DMS153 treated with DMSO at 0.1 percent for 48 hours (cell line): Measurements from ENCODE around the gene TDRD1.
A peak's percentile ranks its signal among the peaks of the same experiment; 100 is the strongest.

Source experiments
- DNase-seq: peaks from one replicate; lab custom pipeline; 2025; ENCODE audit not compliant: unreplicated experiment; lab: John Stamatoyannopoulos, UW

The TDRD1 gene

DNA sequence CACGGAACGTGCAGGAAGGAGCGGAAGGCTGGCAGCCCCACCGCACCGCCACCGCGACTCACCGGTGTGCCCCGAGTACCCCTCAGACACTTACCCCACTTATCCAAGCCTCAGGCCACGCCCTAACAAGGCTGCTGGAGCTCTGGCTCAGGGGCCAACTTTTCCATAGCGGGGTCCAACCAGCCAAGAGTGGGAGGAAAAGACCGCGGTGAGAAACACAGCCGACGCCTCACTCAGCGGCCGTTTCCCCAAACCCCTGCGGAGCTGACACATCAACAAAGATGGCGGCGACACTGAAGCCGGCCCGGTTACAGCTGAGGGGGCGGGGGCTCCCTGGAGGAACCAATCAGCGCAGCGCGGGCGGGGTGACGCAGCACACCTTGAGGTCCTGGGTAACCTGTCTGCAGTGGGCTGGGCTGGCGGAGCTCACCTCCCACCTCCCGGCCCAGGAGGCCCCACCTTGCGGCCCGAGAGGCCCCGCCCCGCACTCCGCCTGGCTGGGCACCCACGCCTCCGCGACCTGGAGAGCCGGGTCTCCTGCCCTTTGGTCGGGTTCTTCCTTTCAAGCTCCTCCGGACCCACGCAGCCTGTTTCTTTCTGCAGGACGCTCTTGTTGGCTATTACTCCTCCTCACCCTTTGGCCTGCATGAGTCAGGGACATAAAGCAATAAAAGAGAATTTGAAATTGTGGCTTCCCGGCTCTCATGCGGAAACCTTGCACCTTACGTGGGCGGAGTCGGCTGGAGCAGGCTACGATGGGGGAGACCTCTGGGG is 5.0 kb upstream of the TDRD1 start, which contains the start of gene CCDC186:
CCDC186 (minus strand) TSS at position 283 of the 774 bp plus-strand sequence. CDS start 10,935 bp downstream, outside the sequence.
- DNase-seq, result peak; percentile 96

DNA sequence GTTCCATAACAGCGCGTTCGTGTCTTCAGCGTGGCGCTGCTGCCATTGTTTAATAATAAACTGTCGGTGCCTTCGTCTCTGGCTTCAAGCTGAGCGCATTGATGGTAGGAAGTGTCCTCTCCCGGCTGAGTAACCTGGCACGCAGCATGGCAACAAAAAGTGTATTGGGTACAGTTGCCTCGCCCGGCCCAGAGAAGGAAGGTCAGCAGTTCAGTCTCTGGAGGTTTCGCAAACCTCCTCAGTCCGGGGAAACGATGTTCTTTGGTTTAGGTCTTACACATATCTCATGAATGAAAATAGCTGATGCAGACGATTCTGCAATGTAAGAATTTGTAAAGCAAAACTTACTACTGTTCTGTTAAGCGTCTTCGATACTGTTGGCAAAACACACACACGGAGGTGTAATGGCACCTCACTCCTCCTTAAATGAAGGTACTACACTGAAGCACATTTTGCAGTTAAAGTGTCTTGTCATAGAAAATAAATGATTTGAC is 4.4 kb upstream of the TDRD1 start:
- DNase-seq, result peak; percentile 75

DNA sequence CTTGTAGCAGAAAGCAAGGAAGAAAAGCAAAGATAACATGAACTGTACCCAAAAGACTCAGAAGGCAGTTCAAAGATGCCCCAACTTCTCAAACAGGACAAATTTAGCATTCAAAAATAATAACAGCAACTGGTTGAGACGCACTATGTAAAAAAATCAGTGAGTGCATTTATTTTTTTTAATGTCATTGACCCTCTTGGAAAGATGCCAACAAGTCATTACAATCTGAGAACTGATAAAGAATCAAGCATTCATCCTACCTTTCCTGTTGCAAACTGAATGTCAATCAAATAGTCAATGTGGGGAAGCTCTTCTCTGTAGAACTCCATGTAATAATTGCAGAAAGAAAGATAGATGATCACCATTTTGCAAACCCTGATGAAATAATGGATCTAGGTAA is 3.5 kb upstream of the TDRD1 start:
- DNase-seq, result no peak

DNA sequence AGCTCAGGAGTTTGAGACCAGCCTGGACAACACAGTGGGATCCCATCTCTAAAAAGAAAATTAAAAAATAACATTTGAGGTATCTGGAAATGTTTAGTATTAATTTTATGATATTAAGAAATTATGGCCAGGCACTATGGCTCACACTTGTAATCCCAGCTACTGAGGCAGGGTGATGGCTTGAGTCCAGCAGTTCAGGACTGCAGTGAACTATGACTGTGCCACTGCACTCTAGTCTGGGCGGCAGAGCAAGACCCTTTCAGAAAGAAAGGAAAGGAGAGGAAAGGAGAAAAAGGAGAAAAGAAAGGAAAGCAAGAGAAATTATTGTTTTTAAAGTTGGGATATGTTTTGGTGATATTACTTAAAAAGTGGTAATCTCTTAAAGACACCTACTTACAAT is 2.6 kb upstream of the TDRD1 start:
- DNase-seq, result no peak

DNA sequence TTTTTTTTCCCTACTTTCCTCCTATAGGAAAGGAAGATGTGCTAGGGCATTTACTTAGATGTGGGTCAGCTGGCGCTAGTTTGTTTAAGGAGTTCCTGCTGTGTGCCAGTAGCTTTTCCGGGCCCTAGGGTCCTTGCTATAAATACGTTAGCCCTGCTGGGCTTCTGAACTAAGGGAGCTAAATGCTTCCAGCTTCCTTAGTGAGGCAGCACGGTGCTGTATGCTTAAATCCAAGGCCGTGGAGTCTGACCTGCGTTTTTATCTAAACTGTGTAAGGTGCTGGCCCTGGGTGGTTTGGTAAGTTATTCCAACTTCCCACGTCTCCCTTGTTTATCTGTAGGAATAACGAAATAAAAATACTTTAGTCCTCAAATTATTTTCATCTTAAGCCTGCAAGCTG is 594 bp downstream of the TDRD1 start:
- DNase-seq, result no peak

DNA sequence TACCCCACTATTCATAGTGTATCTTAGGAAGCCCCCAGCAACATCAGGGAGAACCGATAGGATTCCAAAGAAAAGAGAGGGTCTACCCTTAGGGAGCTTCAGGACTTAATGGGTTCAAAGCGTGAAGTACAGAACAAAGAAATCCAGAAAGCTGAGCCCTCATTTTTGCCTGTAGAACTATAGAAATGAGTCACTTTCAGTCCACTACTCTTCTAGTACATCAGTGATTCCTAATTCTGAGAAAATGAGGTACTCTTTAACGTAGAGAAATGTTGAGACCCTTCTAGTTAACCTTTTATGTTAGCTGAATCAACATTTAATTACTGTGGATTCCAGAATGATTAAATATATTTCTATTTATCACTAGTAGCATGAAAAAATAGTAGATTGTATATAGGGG is 1.8 kb downstream of the TDRD1 start:
- DNase-seq, result no peak

DNA sequence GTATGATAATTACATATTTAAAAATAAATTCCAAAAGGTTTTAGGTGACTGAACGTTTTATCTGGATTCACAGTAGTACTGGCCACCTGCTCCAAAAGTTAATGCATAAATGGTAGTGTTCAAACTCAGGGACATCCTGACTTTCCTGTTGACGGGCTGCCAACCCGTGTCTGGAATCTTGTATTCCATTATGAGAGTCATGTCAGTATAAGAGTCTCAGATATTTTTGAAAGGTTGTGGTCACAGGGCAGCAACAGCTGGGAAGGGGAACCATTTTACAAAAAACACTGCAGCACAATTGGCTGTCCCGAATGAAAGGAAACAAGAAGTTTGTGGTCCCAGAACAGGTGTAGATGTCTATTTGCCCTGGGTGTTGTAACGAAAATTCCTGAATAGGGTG is 2.8 kb downstream of the TDRD1 start:
- no peak for DNase-seq

DNA sequence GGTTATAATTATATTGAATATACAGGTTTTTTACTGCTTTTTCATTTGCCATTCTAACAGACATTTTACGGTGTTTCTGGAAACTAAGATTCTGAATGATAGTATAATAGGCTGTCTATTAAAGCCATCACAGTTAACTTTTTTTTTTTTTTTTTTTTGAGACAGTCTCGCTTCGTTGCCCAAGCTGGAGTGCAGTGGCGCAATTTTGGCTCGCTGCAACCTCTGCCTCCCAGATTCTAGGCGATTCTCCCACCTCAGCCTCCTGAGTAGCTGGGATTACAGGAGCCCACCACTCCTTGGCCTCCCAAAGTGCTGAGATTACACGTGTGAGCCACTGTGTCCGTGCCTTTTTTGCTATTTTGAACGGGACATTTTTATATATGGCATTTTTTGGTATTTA is 4.4 kb downstream of the TDRD1 start:
- no peak for DNase-seq

DNA sequence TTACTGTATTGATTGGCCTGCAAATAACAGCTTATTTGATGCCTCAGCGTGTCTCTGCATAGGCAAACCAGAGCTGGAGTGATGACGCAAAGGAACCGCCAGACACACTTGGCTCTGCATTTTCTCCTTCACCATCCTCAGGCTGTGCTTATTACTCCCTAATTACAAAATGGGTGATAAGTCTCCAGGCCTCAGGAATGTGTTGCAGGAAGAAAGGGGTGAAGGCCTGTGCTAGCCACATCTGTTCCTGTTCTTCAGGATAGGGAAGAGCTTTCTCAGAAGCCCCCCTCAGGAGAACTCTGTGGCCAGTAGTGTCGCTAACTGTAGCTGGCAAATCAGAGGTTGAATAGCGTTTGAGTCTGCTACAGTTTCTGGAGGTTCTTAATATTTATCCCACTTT is 5.1 kb downstream of the TDRD1 start:
- no peak for DNase-seq

DNA sequence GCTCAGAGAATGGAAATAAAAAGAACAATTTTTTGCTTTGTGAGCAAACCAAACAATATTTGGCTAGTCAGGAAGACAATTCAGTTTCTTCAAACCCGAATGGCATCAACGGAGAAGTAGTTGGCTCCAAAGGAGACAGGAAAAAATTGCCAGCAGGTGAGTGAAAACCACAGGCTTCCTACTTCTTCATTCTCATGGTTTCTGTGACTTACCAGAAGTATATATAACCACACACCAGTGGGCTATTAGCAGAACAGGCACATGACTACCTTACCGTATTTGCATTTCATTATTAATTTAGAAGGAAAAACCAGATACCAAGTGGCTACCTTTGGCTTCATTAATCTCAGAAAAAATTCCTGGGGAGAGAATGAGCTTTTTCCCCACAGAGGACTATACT is 8.8 kb downstream of the TDRD1 start:
- DNase-seq, result no peak

DNA sequence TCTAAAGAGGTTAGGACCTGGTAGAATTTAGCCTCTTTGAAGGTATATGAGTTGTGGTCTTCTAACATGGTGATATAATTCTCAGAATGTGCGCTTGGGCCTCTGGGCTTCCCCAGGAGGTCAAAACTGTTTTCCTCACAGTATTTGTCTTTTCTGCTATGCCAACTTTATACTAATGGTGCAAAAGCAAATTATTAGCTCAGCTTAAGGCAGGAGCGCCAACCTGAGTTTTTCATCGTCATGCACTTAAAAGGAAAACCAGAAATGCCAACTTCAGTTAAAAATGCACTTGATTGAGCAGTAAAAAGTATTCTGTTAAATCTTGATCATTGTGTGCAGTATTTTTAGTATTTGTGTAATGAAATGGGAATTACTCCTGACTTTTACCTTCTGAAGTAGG is 9.7 kb downstream of the TDRD1 start:
- DNase-seq, result no peak

DNA sequence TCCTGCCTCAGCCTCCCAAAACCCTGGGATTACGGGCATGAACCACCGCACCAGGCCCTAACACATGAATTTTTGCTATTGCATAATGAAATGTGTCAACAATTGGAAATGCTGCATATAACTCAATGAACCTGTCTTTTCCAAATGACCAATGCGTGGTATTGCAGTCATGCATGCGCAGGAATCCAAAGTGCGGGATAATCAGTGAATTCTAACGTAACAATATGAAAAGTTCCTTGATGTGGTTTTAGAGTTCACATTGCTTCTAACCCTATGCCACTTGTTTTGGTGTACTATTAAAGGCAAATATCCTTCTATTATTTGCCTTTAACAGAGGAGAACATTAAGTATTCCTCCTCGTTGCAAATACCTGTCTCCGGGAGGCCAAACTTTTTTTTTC is 10.5 kb downstream of the TDRD1 start:
- DNase-seq, result no peak

DNA sequence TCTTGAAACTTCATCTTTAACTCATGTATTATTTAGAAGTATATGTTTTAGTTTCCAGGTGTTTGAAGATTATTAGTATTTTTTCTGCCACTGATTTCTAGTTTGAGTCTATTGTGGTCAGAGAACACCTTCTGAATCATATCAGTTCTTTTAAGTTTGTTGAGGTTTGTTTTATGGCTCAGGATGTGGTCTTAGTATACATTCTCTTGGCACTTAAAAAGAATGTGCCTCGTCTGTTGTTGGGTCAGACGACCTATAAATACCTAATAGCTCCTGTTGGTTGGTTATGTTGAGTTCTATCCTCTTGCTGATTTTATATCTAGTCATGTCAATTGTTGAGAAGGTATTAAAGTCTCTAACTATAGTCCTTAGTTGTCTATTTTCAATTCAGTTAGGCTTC is 15.9 kb downstream of the TDRD1 start:
- DNase-seq, result no peak

DNA sequence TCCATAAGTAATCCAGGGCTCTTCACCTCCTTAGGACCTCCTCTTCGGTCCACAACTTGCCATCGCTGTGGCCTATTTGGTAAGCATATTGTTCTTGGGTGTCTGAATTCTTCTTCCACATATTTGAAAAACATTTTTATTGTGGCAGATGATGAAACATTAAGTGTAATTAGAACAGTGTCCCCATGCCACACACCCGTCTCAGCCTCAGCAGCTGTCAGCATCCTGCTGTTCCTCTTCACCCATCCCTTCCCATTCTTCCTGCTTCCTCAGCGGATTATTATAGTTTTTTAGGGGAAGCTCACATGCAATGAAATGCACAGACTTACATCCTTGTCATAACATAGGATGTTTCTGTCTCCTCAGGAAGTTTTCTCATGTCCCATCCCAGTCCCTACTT is 20.1 kb downstream of the TDRD1 start:
- no peak for DNase-seq

DNA sequence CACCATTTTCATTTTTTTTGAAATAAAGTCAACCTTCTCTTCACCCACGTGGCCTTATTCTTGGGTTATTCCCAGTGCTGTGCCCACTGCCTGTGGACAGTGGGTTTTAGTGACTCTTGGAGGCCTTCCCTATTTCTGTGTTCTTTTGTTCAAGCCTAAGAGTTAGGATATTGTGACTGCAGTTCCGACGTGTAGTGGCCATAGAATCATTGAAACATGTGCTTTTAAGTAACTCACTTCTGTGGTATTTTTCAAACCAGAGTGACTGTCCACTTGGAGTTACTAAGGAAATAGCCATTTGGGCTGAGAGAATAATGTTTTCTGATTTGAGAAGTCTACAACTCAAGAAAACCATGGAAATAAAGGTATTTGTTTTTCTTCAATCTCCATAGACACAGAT is 23.7 kb downstream of the TDRD1 start:
- no peak for DNase-seq

DNA sequence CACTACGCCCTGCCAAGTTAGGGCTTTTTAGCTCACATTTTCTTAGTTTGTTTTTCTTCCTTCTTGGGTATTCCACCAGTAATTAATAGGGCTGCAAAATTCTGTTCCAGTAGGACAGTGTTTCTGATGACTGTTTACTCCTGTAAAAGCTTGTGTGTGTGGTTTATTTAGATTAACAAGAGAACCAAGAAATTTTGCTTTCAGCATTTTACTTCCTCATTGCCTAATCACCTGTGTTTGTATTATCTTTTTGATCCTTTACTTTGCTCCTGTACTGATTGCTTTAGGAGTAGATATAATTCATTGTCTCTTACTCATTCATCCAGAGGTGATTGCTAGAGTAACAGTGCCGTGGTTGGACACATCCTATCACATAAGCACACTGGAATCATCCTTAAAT is 27.7 kb downstream of the TDRD1 start:
- DNase-seq, result no peak

DNA sequence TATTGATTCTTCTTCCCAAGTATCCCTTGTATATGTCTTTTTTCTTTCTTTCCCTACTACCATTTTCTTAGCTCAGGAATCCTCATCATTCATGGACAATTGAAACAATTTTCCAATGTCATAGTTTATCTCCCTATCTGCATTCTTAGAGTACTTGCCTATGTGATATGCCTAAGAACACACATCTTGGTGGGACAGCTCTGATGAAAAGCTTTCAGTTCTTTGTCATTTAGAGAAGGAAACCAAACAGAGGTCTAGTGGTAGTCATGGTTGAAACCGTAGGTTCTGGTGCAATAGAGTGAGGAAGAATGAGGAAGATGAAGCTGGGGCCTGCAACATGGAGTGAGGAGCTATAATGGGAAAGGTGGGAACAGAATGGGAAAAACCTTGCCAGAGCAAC is 28.2 kb downstream of the TDRD1 start:
- no peak for DNase-seq

DNA sequence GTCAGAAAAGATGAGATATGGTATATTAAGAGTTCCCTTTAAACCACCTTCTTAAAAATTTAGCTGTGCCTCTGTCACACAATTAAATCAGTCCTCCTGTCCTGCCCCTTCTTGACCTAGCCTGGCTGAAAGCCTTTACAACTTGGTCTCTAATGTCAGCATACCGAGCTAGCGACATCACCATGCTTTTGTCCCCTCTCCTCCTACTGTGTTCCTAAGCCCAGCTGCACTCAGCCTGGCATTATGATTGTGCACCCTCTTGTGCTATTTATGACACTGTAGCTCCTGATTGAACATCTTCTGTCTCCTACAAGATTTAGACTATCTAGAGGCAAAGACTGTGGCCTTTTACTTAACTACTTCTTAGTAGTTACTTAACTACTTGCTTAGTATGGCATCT is 29.2 kb downstream of the TDRD1 start:
- no peak for DNase-seq

DNA sequence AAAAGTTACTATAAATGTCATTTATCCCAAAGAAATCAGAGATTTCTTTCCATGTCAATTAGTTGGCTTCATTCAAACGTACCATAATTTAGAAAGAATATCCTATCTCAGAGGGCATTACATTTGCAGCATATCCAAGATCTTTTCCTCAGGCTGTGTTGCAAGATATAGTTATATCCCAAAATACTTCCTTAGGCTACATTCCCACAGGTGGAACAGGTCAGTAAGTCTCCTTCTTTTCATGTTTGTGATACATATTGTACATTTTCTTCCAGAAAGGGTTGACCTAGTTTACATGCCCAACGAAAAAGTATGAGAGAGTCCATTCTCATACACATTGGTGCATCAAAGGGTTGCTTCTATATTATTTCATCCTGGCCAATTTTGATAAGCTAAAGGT is 33.0 kb downstream of the TDRD1 start:
- no peak for DNase-seq

DNA sequence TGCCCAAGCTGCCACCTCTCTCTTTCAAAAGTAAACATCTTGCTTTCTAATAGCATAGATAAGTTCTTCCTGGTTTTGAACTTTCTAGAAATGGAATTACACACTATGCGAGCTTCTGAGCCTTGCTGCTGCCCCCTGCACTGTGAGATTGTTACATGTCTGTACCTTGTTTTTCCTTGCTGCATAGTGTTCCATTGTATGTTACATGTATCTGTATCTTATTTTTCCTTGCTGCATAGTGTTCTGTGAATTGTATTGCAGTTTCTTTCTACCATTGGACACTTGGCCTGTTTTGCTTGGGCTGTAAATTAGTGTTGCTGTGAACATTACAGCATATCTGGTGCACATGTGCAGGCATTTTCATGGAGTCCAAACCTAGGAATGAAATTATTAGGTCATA is 35.9 kb downstream of the TDRD1 start:
- no peak for DNase-seq

DNA sequence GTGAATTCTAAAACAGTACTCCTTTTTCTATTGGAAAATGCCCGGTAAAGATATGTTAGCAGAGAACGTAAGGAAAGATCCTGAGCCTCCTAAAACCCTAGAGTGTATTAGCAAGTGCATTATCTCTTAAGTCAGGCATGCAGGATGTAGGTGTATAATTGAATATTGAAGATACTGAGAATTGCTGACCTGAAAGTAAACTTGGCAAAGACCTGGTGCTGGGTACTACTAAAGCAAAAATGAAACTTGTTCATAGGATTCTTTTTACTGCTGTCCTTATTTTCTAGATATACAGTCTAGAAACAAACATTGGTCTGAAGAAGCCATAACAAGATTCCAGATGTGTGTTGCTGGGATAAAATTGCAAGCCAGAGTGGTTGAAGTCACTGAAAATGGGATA is 41.1 kb downstream of the TDRD1 start:
- no peak for DNase-seq

DNA sequence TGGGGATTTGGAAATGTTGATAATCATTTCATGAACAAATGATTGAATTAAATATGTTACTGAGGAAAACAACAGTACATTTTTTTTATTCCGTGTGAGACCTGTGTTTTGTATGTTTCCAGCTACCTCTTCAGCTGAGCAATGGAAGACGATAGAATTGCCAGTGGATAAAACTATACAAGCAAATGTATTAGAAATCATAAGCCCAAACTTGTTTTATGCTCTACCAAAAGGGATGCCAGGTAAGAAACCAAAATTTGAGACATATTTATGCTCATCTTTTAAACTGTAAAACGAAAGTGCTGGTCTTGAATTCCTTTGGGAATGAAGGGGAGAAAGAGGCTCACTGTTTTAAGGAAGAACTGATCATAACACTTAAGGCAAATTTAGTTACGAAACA is 42.1 kb downstream of the TDRD1 start:
- DNase-seq, result no peak

DNA sequence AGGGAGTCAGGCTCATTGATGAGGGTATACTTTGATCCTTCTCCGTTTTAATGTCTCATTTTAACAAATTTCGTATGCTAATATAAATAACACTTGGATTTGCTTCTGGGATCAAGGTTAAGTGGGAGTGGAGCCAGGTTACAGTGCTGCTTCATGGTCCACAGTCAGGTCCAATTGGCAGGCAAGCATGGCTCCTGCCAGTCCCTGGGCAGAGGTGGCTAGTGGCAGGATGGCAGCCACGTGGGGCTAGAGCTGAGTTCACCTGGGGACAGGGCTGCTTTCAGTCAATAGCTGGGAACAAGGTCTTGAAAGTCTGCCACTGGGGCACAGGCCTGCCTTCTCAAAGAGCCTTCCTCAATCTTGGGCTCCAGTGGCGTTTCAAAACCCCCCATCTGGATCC is 43.9 kb downstream of the TDRD1 start:
- DNase-seq, result no peak
